IPS DF 4.7 (cell line): ENCODE results near the gene RNF150.
"Not testable (repeated sequence)": the region's sequence is repeated elsewhere in the genome, so short reads cannot be mapped to it uniquely, and the experiment has no call there.

Experiments used
- DNase-seq: peaks from one replicate; pipeline ENCODE4 v3.0.0-alpha.2; 2013; ENCODE audit warnings: low spot score; ENCODE audit errors: extremely low read depth

The RNF150 gene

DNA sequence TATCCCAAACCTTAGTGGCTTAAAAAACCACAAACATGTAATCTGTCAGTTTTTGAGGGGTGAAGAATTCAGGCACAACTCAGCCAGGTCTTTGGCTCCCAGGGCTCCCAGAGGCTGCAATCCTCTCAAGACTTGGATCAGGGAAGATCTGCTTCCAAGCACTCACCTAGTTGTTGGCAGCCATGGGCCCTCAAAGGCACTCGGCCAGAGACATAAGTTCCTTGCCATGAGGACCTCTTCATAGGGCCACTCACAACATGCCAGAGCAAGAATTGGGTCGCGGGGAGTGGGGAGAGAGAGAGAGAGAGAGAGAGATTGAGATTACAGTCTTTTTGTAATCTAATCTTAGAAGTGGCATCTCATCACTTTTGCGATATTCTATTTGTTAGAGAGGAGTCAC, 300.0 kb downstream of the RNF150 start:
- DNase-seq = no peak

DNA sequence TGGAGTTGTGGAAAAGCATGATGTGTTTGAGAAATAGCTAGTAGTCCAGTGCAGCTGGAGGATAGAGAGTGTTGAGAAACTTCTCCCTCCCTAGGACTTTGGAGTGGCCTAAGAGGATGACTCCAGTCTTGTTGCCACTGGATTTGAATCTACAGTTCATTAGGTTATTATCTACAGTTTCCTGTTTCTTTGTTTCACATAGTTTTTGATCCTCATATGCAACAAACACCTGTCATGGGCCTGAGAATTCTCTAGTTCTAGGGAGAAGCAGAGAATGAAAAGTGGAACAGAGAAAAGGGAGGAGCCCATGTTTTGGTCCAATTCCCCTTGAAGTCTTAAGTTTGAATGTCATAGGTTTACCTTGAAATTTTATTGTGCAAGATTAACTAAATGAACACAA, 303.4 kb downstream of the RNF150 start:
- no peak for DNase-seq

DNA sequence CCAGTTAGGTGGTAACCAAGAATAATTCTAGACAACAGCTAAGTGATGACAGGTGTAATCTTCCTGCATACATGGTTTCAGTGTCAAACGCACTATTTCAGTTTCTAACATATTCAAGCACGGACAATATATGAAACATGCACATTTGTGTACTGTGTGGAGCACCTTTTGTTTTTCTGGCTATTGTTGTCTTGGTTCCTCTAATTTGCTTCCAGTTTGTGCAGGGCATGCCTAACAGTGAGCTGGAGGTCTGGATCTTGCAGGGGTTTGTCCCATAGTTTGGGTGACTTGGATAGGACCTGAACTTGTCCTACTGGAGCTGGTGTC, 306.6 kb downstream of the RNF150 start:
- no peak for DNase-seq

DNA sequence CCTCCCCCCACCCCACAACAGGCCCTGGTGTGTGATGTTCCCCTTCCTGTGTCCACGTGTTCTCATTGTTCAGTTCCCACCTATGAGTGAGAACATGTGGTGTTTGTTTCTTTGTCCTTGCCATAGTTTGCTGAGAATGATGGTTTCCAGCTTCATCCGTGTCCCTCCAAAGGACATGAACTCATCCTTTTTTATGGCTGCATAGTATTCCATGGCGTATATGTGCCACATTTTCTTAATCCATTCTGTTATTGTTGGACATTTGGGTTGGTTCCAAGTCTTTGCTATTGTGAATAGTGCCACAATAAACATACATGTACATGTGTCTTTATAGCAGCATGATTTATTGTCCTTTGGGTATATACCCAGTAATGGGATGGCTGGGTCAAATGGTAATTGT, 312.7 kb downstream of the RNF150 start:
- not testable (repeated sequence) for DNase-seq

DNA sequence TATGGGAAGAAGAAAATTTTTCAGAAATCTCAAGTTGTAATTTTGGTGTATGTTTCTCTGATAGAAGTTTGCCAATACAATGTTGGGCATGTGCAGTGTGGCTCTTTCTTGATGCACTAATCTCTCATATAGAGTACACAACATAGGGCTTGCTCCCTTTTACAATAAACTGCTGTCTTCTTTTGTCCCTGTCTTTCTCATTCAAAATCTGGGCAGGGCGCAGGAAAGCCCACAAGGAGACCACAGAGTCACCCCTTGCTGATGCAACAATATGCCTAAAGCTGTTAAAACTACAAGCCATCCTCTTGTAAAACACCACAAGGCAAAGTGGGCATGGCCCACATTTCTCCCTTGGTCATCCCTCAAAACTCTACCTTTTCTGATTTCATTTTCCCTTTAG, 313.7 kb downstream of the RNF150 start:
- no peak for DNase-seq

DNA sequence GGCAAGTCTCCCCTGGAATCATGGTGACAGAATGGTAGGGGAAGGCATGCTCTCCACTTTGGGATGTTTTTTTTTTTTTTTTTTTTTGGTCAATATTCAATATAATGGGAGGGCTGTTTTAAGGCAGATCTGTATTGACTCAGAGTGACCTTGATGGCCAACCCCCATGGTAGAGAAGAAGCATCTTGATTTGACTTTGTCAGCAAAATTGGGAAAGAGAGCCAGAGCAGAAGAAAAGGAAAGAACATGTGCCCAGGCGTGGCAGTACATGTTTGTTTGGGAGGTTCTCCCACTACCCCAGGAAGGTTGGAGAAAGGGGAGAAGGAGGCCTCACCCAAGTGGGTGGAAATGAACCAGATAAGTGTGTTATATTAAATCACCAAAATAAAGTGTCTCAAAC, 314.8 kb downstream of the RNF150 start:
- no peak for DNase-seq

DNA sequence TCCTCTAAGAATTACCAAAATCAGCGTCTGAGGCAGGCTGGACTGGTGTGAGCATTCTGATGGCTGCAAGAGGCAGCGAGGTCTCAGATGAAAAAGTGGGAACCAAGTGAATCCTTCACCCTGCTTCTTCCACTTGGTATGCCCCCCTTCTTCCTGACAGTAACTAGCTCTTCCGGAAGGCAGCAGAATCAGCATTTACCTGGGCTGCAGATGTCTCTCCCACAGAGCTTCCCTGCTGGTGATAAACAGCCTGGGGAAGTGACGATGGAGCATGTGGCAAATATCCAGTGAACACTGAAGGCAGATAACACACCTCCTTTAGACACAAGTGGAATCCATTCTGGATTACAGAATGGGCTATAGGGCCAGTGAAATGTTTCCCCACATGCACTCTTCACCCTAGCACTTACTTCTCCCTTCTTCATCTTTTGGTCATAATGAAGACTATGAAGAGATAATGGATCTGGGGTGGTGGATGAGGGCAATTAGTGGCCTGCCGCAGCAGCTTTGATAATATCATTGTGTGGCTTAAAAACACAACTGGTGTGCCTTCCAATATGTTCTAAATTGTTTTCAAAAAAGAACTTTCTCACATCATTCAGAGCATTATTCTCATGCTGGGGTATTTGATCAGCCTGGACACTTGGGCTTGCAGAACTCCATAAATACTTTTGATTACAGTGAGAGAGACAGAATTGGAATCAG, 316.3 kb downstream of the RNF150 start:
- peak; percentile 11 for DNase-seq

DNA sequence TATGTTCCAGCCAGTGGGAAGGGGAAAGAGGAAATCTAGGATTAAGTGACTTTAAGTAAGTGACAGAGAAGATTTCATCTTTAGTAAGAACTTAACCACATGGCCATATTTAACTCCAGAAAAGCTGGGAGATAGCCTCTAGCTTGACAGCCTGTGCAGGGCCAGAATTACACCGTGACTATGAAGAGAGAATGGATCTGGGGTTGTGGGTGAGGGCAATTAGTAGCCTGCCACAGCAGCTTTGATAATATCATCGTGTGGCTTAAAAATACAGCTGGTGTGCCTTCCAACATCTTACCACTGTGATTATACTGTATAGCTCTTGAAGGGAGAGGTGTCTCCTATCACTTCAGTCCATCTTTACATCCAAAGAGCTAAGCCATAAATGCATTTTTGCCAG, 319.5 kb downstream of the RNF150 start:
- no peak for DNase-seq

DNA sequence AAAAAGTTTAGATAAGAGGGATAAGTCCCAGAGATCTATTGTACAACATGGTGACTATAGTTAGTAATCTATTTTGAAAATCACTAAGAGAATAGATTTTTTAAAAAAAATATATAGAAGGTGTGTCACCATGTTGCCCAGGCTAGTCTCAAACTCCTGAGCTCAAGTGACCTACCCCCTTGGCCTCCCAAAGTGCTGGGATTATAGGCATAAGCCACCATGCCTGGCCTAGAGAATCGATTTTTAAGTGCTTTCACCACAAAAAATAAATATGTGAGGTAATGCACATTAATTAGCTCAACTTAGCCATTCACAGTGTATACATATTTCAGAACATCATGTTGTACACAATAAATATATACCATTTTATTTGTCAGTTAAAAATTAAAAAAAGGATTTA, 320.4 kb downstream of the RNF150 start:
- no peak for DNase-seq

DNA sequence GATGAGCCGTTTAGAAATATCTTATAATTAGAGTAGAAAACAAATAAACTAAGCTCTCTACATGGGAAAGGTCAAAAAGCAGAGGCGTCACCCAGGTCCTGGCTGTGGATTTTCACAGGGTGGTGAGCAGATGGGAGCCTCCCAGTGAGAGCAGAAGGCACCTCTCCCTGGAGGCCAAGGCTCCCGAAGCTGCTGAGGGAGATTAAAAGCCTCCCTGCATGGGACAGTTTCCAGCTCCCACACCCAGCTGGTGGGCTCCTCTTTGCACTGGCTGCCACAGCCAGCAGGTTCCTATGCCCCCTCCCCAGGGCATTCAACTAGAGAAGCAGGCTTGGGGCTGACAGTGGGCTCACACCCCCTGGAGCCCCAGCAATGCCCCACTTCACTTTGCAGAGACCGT, 321.8 kb downstream of the RNF150 start:
- no peak for DNase-seq

DNA sequence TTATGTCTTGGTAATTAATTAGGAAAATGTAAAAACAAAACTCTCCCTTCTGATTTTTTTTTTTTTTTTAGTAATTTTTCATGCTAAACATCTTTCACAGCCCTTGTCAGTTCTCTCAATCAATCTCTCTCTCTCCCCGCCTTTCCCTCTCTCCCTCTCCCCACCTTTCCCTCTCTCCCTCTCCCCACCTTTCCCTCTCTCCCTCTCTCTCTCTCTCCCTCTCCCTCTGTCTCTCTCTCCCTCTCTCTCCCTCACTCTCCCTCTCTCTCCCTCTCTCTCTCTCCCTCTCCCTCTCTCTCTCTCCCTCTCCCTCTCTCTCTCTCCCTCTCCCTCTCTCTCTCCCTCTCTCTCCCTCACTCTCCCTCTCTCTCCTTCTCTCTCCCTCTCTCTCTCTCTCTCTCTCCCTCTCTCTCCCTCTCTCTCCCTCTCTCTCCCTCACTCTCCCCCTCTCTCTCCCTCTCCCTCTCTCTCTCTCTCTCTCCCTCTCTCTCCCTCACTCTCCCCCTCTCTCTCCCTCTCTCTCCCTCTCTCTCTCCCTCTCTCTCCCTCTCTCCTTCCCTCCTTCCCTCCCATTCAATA, 322.6 kb downstream of the RNF150 start:
- DNase-seq = not testable (repeated sequence)
